NCI-H128 (cell line): ENCODE data around the gene ZNF628.
A peak's percentile ranks its signal among the peaks of the same experiment; 100 is the strongest.

ENCODE experiments used
- DNase-seq: peaks from one replicate; lab custom pipeline; 2025; ENCODE audit not compliant: unreplicated experiment; lab: John Stamatoyannopoulos, UW

Gene ZNF628

GRCh38 chr19:55483706-55484592 lies 7.5 kb downstream of the ZNF628 start:
- no peak for DNase-seq

- DNase-seq, result peak; percentile 49
Measured at GRCh38 chr19:55484593-55485438, 8.4 kb downstream of the ZNF628 start, which contains the start of gene NAT14. NAT14 (plus strand) TSS chr19:55485188; CDS start chr19:55485709, 521 bp downstream.

- no peak for DNase-seq
Measured at GRCh38 chr19:55485439-55486011, 9.1 kb downstream of the ZNF628 start.

GRCh38 chr19:55486043-55486970 lies 9.9 kb downstream of the ZNF628 start:
- DNase-seq, result no peak

- DNase-seq, result no peak
Measured at GRCh38 chr19:55486971-55487923, 10.8 kb downstream of the ZNF628 start.

- DNase-seq, result no peak
Measured at GRCh38 chr19:55487924-55488687, 11.7 kb downstream of the ZNF628 start, which contains the start of gene SSC5D. SSC5D (plus strand) TSS chr19:55488436; CDS start chr19:55488590, 154 bp downstream.

GRCh38 chr19:55488986-55489710 lies 12.7 kb downstream of the ZNF628 start:
- no peak for DNase-seq

GRCh38 chr19:55489711-55490477 lies 13.5 kb downstream of the ZNF628 start:
- DNase-seq, result no peak

GRCh38 chr19:55490478-55491432 lies 14.3 kb downstream of the ZNF628 start:
- no peak for DNase-seq

- no peak for DNase-seq
Measured at GRCh38 chr19:55491546-55492360, 15.3 kb downstream of the ZNF628 start.

GRCh38 chr19:55492362-55492944 lies 16.0 kb downstream of the ZNF628 start:
- peak; percentile 8 for DNase-seq

GRCh38 chr19:55493052-55493644 lies 16.7 kb downstream of the ZNF628 start:
- DNase-seq, result no peak

- DNase-seq, result no peak
Measured at GRCh38 chr19:55493645-55494171, 17.3 kb downstream of the ZNF628 start.

GRCh38 chr19:55494172-55494761 lies 17.9 kb downstream of the ZNF628 start:
- DNase-seq, result no peak
